ENCODE results near the gene KIRREL2. TPM values are rescaled to one million over a fixed set of nuclear protein-coding genes. Genes with fewer than 3 reads are reported as not detected.

Gene KIRREL2
- total RNA-seq, 4 donors from 2014 or later: not detected

- Histone ChIP-seq H3K27ac (no peak overlapping the region), H3K4me3 (no peak overlapping the region), H3K9me3 (no peaks in the 10 kb centered on the region), H3K4me1 (peaks cover 12 to 17% (median 13%) of the 10 kb centered on the region in 4 donors), H3K27me3 (peaks cover 86% of the 10 kb centered on the region), H3K36me3 (no peaks in the 10 kb centered on the region)
- in situ Hi-C loops (cut with MboI; ENCODE audit: low pct_ligation_motif_present in 1 of 4, low pct_unique_long_range_greater_than_20kb in 1 of 4, low sequenced_read_pairs in 3 of 4): no loop called here
- TF ChIP-seq POLR2AphosphoS5 (IDR thresholded peaks at IDR 0.05): no peak
- DNase-seq: no peak
- intact Hi-C loops (cut with DNase I; ENCODE audit: low total_unique reads): no loop called here
- WGBS, 2 donors (ENCODE audit: low coverage in 1 of 2): 90% methylated on average over 13 of the region's 18 CpGs; no CpG with 5 or more reads in 1 of the 2 donors
Measured at GRCh38 chr19:35848919-35849505, 7.7 kb upstream of the KIRREL2 start.

- no peak for TF ChIP-seq POLR2A (IDR thresholded peaks at IDR 0.05)
- no peak for TF ChIP-seq POLR2AphosphoS5 (IDR thresholded peaks at IDR 0.05)
- TF ChIP-seq EP300 (IDR thresholded peaks at IDR 0.05; ENCODE audit: low read depth): no peak
- no peak for TF ChIP-seq CTCF (IDR thresholded peaks at IDR 0.05)
- in situ Hi-C loops (cut with MboI; ENCODE audit: low pct_ligation_motif_present in 1 of 4, low pct_unique_long_range_greater_than_20kb in 1 of 4, low sequenced_read_pairs in 3 of 4) (no loop called here), intact Hi-C loops (cut with DNase I; ENCODE audit: low total_unique reads) (no loop called here)
- DNase-seq: no peak
- Histone ChIP-seq H3K4me3 (no peak overlapping the region), H3K27me3 (peaks cover 84% of the 10 kb centered on the region), H3K4me1 (peaks cover 0 to 6% (median 5%) of the 10 kb centered on the region in 4 donors), H3K27ac (no peak overlapping the region), H3K36me3 (no peaks in the 10 kb centered on the region), H3K9me3 (no peaks in the 10 kb centered on the region)
- 36 to 56% methylated on average over 2 to 20 of the region's 32 CpGs for WGBS, 2 donors (ENCODE audit: low coverage in 1 of 2)
Measured at GRCh38 chr19:35851213-35852028, 5.3 kb upstream of the KIRREL2 start.

- H3K36me3 ChIP-seq: no peaks in the 10 kb centered on the region
- no peak within 1 kb of the TSS for H3K27ac ChIP-seq
- 66 to 76% methylated on average over 2 to 9 of the region's 9 CpGs for WGBS, 2 donors (ENCODE audit: low coverage in 1 of 2)
- no peaks in the 10 kb centered on the region for H3K9me3 ChIP-seq
- in situ Hi-C loops (cut with MboI; ENCODE audit: low pct_ligation_motif_present in 1 of 4, low pct_unique_long_range_greater_than_20kb in 1 of 4, low sequenced_read_pairs in 3 of 4): no loop called here
- peaks cover 88% of the 10 kb centered on the region for H3K27me3 ChIP-seq
- DNase-seq: no peak
- peaks cover 0 to 14% (median 10%) of the 10 kb centered on the region in 4 donors for H3K4me1 ChIP-seq
- intact Hi-C loops (cut with DNase I; ENCODE audit: low total_unique reads): no loop called here
- TF ChIP-seq POLR2AphosphoS5 (IDR thresholded peaks at IDR 0.05) (no peak), POLR2A (IDR thresholded peaks at IDR 0.05) (no peak), EP300 (IDR thresholded peaks at IDR 0.05; ENCODE audit: low read depth) (no peak), CTCF (IDR thresholded peaks at IDR 0.05) (no peak)
- no peak within 1 kb of the TSS for H3K4me3 ChIP-seq
Measured at GRCh38 chr19:35852029-35852780, 4.5 kb upstream of the KIRREL2 start, which contains the start of gene NPHS1. TSS of gene NPHS1 (minus strand) at chr19:35852504. CDS start at chr19:35851837, 667 bp downstream.

- peaks cover 0 to 16% (median 10%) of the 10 kb centered on the region in 4 donors for H3K4me1 ChIP-seq
- intact Hi-C loops (cut with DNase I; ENCODE audit: low total_unique reads): no loop called here
- no peak overlapping the region for H3K27ac ChIP-seq
Measured at GRCh38 chr19:35853038-35853756, 3.5 kb upstream of the KIRREL2 start.

More at GRCh38 chr19:35853038-35853756, 3.5 kb upstream of the KIRREL2 start:
- H3K4me3 ChIP-seq: no peak overlapping the region
- no peak for DNase-seq
- in situ Hi-C loops (cut with MboI; ENCODE audit: low pct_ligation_motif_present in 1 of 4, low pct_unique_long_range_greater_than_20kb in 1 of 4, low sequenced_read_pairs in 3 of 4): no loop called here
- H3K36me3 ChIP-seq: no peaks in the 10 kb centered on the region
- TF ChIP-seq EP300 (IDR thresholded peaks at IDR 0.05; ENCODE audit: low read depth): no peak
- TF ChIP-seq POLR2A (IDR thresholded peaks at IDR 0.05): no peak
- TF ChIP-seq POLR2AphosphoS5 (IDR thresholded peaks at IDR 0.05): no peak
- no peak for TF ChIP-seq CTCF (IDR thresholded peaks at IDR 0.05)
- H3K9me3 ChIP-seq: no peaks in the 10 kb centered on the region
- H3K27me3 ChIP-seq: peaks cover 87% of the 10 kb centered on the region
- 45 to 49% methylated on average over 2 to 8 of the region's 8 CpGs for WGBS, 2 donors (ENCODE audit: low coverage in 1 of 2)

Data from transverse colon (tissue), 4 donors.